HCT116 (cell line): ENCODE results near the gene RNGTT. TPM values are rescaled to one million over a fixed set of nuclear protein-coding genes. Genes with fewer than 3 reads are reported as not detected.

Source experiments
- ATAC-seq: fragments of 200-7000 bp; cut with Tn5 transposase; 2 replicates; pipeline ENCODE4 v1.9.1; 2020; ENCODE audit warnings: mild to moderate bottlenecking, moderate library complexity
- BruUV-seq: library from RNA; stranded (reverse); fragments of 400-500 nt; replicated peaks from 2 replicates; lab custom pipeline; 2021; lab: Mats Ljungman, UMichigan
- CTCF ChIA-PET: fragments of 300-600 bp; sonication (Branson Sonifier 250); formaldehyde crosslinking; loops from one replicate; lab custom pipeline; 2021; ENCODE audit warnings: antibody characterized with exemption; lab: Charles Lee
- POLR2A ChIA-PET: fragments of 300-600, 350-600 bp; sonication (Branson Sonifier 250); formaldehyde crosslinking; loops from one replicate; lab custom pipeline; 2021; ENCODE audit warnings: antibody characterized with exemption; lab: Charles Lee
- RAD21 ChIA-PET, 2 experiments: fragments of 300-600 bp; sonication (Branson Sonifier 250); formaldehyde crosslinking; loops; one replicate each; lab custom pipeline; 2023; ENCODE audit warnings: low total read pairs in 2 of 2; ENCODE audit not compliant: uncharacterized antibody in 2 of 2, unreplicated experiment in 2 of 2, low non-redundant PET in 1 of 2; lab: Charles Lee
- DNase-seq: peaks from one replicate; pipeline ENCODE4 v3.0.0-alpha.2; 2010; ENCODE audit warnings: low read depth, low spot score
- H2AFZ ChIP-seq: fragments of 200-600 bp; shearing (Covaris generic), sonication (generic); 2 replicates; pipeline ENCODE4 v1.6.1; 2017; ENCODE audit warnings: low read depth, mixed run types, mixed read lengths, antibody characterized with exemption, low read length; ENCODE audit not compliant: poor library complexity, severe bottlenecking
- H3K27ac ChIP-seq: 2 replicates; pipeline ENCODE4 v1.5.1; 2012; ENCODE audit warnings: low read depth, low read length
- H3K27me3 ChIP-seq: fragments of 200-600 bp; sonication (generic); 2 replicates; pipeline ENCODE4 v1.6.1; 2016; ENCODE audit warnings: mixed run types, low read length, mixed read lengths; ENCODE audit not compliant: insufficient read depth
- H3K36me3 ChIP-seq, 2 experiments: fragments of 200-500 bp in 1 of 2; fragments of 200-600 bp in 1 of 2; sonication (Bioruptor generic) in 1 of 2; sonication (generic) in 1 of 2; 2 replicates each; pipeline versions ENCODE4 v1.5.1 to v1.6.1; 2014 to 2016; ENCODE audit warnings: low read length in 2 of 2, inconsistent platforms in 1 of 2, mixed read lengths in 1 of 2, mixed run types in 1 of 2; ENCODE audit not compliant: insufficient read depth in 2 of 2, control insufficient read depth in 1 of 2
- H3K4me1 ChIP-seq, 2 experiments: fragments of 200-600 bp in 1 of 2; sonication (generic) in 1 of 2; 2 replicates each; pipeline versions ENCODE4 v1.5.1 to v1.6.1; 2012 to 2017; ENCODE audit warnings: low read length in 2 of 2, inconsistent platforms in 1 of 2, mild to moderate bottlenecking in 1 of 2, mixed read lengths in 1 of 2, mixed run types in 1 of 2, moderate library complexity in 1 of 2; ENCODE audit not compliant: insufficient read depth in 2 of 2, control insufficient read depth in 1 of 2
- H3K4me2 ChIP-seq: fragments of 200-600 bp; sonication (generic); 2 replicates; pipeline ENCODE4 v1.6.1; 2017; ENCODE audit warnings: mixed run types, low read length, mixed read lengths
- H3K4me3 ChIP-seq, 2 experiments: fragments of 200-600 bp in 1 of 2; sonication (generic) in 1 of 2; replicated peaks in 1 of 2; 2 replicates each; pipeline ENCODE4 v1.5.1; 2011 to 2016; ENCODE audit warnings: low read length in 2 of 2, control low read depth in 1 of 2, low read depth in 1 of 2, mild to moderate bottlenecking in 1 of 2, mixed read lengths in 1 of 2, mixed run types in 1 of 2
- H3K79me2 ChIP-seq: fragments of 200-600 bp; sonication (generic); 2 replicates; pipeline ENCODE4 v1.6.1; 2017; ENCODE audit warnings: mild to moderate bottlenecking, mixed run types, low read length, moderate library complexity, mixed read lengths; ENCODE audit not compliant: insufficient read depth
- H3K9ac ChIP-seq: fragments of 200-600 bp; sonication (generic); 2 replicates; pipeline ENCODE4 v1.6.1; 2016; ENCODE audit warnings: low read length, mixed read lengths
- H3K9me2 ChIP-seq: fragments of 200-600 bp; sonication (generic), shearing (Covaris generic); 2 replicates; pipeline ENCODE4 v1.6.1; 2017; ENCODE audit warnings: mixed run types, mild to moderate bottlenecking, moderate library complexity; ENCODE audit not compliant: insufficient read depth
- H3K9me3 ChIP-seq, 2 experiments: fragments of 200-500 bp in 1 of 2; fragments of 200-600 bp in 1 of 2; sonication (Bioruptor generic) in 1 of 2; sonication (generic) in 1 of 2; 2 replicates each; pipeline ENCODE4 v1.6.1; 2014 to 2017; ENCODE audit warnings: low read length in 2 of 2, mixed read lengths in 2 of 2, inconsistent platforms in 1 of 2, low read depth in 1 of 2, mild to moderate bottlenecking in 1 of 2, mixed run types in 1 of 2, moderate library complexity in 1 of 2; ENCODE audit not compliant: control insufficient read depth in 1 of 2, insufficient read depth in 1 of 2
- H4K20me1 ChIP-seq: fragments of 200-600 bp; sonication (generic), shearing (Covaris generic); 2 replicates; pipeline ENCODE4 v1.6.1; 2017; ENCODE audit warnings: mixed run types, mild to moderate bottlenecking, moderate library complexity; ENCODE audit not compliant: insufficient read depth
- CBX3 ChIP-seq: IDR thresholded peaks from 2 replicates; pipeline ENCODE4 v1.6.1; 2012; ENCODE audit warnings: low read depth
- CEBPB ChIP-seq: IDR thresholded peaks from 2 replicates; pipeline ENCODE4 v1.6.1; 2012; ENCODE audit warnings: low read depth
- EZH2phosphoT487 ChIP-seq: fragments of 200-600 bp; IDR thresholded peaks from 2 replicates; pipeline ENCODE4 v1.6.1; 2018; ENCODE audit warnings: antibody characterized with exemption, borderline replicate concordance
- POLR2AphosphoS5 ChIP-seq: IDR thresholded peaks from 2 replicates; pipeline ENCODE4 v1.6.1; 2011; ENCODE audit warnings: mild to moderate bottlenecking, low read depth, low read length, moderate library complexity
- RAD21 ChIP-seq: IDR thresholded peaks from 2 replicates; pipeline ENCODE4 v1.6.1; 2012; ENCODE audit warnings: low read depth, mild to moderate bottlenecking
- SIN3A ChIP-seq: IDR thresholded peaks from 2 replicates; pipeline ENCODE4 v1.6.1; 2012; ENCODE audit warnings: low read depth
- SP1 ChIP-seq: IDR thresholded peaks from 2 replicates; pipeline ENCODE4 v1.6.1; 2012; ENCODE audit warnings: low read depth
- ZFX ChIP-seq: fragments of 450-650 bp; IDR thresholded peaks from 2 replicates; pipeline ENCODE4 v1.6.1; 2017
- intact Hi-C: fragments of 100-400 bp; cut with micrococcal nuclease; formaldehyde crosslinking; loops from 2 replicates; pipeline ENCODE4 v1.10.0; 2022
- total RNA-seq: library from RNA; stranded (reverse); gene quantifications from one replicate; pipeline ENCODE4 v1.2.1, GENCODE V29; 2021; ENCODE audit not compliant: unreplicated experiment

RNGTT gene
- total RNA-seq, 1 experiment from 2014 or later: 23.0 TPM

DNA sequence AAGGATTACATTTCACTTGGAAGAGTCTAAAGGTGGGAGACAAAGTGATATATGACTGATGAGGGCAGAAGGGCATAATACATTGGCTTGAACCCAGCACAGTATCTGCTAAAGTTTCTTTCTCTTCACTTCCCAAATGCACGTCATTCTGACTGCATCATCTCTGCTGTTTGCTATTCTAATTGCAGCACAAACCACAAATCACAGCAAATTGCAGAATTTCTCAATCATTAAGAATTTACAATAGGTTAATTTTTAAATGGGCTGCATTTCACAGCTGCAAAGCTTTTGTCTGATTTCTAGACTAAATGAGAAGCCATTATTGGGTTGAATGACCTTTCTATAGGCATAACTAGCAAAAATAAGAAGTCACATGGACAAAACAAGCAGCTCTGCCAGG lies 337.0 kb downstream of the RNGTT start:
- Histone ChIP-seq H3K79me2 (no peaks in the 10 kb centered on the region), H3K27ac (no peak overlapping the region), H3K27me3 (no peaks in the 10 kb centered on the region), H2AFZ (no peak overlapping the region), H3K4me1 (peaks cover 5 to 7% of the 10 kb centered on the region in 2 experiments), H3K36me3 (no peaks in the 10 kb centered on the region), H3K9me2 (no peaks in the 10 kb centered on the region), H3K9ac (no peak overlapping the region), H4K20me1 (no peaks in the 10 kb centered on the region; the same call in 1 of the 2 replicates), H3K9me3 (no peaks in the 10 kb centered on the region), H3K4me3 (no peak overlapping the region), H3K4me2 (no peak overlapping the region)
- ChIA-PET CTCF (no interaction called here), POLR2A (no interaction called here), RAD21 (no interaction called here)
- BruUV-seq: no TSS peak
- intact Hi-C loops: no loop called here
- DNase-seq (no peak), ATAC-seq (no peak)
- no peak for TF ChIP-seq SP1
- no peak for TF ChIP-seq SIN3A

DNA sequence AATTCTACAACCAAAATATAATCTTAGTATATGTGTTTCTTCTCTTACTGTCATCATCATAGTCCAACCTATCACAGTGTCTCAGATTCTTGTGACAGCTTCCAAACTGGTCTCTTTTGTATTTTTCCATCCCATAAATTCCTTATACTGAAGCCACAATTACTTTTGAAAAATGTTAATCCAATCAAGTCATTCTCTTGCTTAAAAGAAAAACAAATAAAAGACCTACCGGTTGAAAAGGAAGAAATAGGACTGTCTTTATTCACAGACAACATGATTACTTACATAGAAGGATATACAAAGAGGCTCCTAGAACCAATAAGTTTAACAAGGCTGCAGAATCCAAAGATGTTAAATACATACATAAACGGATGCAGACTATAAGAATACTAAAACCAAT lies 339.9 kb downstream of the RNGTT start:
- H3K9me2 ChIP-seq: no peaks in the 10 kb centered on the region
- ChIA-PET POLR2A (no interaction called here), RAD21 (no interaction called here), CTCF (no interaction called here)
- TF ChIP-seq RAD21 (no peak), ZFX (no peak), POLR2AphosphoS5 (no peak), CEBPB (no peak), EZH2phosphoT487 (no peak), SIN3A (no peak), CBX3 (no peak)
- intact Hi-C loops: no loop called here
- no TSS peak for BruUV-seq
- H3K27me3 ChIP-seq: no peaks in the 10 kb centered on the region
- no peak overlapping the region for H2AFZ ChIP-seq
- H3K9me3 ChIP-seq: no peaks in the 10 kb centered on the region
- H3K9ac ChIP-seq: no peak overlapping the region
- no peaks in the 10 kb centered on the region for H3K4me1 ChIP-seq
- DNase-seq: no peak
- no peaks in the 10 kb centered on the region for H3K36me3 ChIP-seq
- ATAC-seq: no peak
- no peak overlapping the region for H3K4me3 ChIP-seq
- no peaks in the 10 kb centered on the region for H3K79me2 ChIP-seq
- H3K27ac ChIP-seq: no peak overlapping the region
- H4K20me1 ChIP-seq: no peaks in the 10 kb centered on the region; the same call in 1 of the 2 replicates
- no peak overlapping the region for H3K4me2 ChIP-seq
